Measurements from ENCODE around the gene UNC5A.
"Not testable (repeated sequence)": the region's sequence is repeated elsewhere in the genome, so short reads cannot be mapped to it uniquely, and the experiment has no call there.

Gene UNC5A

DNA sequence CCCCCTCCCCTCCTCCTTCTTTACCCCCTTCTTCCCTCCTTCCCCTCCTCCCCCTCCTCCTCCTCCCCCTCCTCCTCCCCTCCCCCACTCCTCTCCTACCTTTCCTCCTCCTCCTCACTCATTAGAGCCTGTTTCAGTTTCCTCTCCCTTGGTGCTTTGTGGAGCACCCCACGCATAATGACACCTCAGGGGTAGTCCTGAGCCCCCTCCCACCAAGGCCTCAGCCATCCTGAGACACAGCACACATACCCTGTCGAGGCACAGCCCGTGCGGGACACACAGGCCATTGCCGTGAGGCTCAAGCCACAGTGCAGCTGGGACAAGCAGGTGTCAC, 53.4 kb downstream of the UNC5A start:
- no peak for DNase-seq (ENCODE audit: low read depth in 2 of 2)

DNA sequence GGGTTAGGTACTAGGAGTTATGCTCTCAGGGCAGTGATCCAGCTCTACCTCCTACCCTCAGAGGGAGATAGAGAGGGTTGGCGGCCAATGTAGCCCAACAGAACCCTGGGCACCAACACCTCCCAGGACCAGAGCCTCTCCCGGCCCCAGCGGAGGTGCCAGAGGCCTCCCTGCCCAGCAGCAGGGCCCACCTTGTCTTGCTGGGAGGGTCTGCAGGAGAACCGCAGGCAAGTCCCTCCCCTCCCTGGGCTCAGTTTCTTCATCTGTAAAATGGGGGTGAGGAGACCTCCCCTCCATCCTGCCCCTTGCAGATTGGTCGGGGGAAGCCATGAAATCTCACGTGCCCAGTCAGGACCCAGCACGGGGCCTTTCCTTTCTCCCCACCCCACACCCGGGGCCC, 54.4 kb downstream of the UNC5A start:
- DNase-seq (ENCODE audit: low read depth in 2 of 2) = no peak

DNA sequence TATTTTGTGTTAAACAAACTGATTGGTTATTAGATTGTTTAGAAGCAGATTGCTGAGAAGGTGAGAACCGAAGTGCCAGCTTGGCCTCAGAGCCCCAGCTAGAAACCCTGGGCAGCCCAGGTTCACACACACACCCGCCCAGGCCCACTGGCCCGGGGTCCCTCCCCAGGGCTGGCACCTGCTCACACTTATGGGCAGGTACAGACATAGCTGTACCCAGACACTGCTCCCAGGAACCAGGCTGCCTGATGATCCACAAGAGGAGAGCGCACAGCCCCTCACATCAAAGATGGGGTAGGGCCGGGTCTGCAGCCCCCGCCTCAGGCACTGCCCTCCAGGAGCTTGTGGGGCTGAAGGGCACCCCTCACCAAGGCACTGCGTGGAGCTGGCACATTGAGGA, 55.6 kb downstream of the UNC5A start:
- DNase-seq (ENCODE audit: low read depth in 2 of 2) = no peak

DNA sequence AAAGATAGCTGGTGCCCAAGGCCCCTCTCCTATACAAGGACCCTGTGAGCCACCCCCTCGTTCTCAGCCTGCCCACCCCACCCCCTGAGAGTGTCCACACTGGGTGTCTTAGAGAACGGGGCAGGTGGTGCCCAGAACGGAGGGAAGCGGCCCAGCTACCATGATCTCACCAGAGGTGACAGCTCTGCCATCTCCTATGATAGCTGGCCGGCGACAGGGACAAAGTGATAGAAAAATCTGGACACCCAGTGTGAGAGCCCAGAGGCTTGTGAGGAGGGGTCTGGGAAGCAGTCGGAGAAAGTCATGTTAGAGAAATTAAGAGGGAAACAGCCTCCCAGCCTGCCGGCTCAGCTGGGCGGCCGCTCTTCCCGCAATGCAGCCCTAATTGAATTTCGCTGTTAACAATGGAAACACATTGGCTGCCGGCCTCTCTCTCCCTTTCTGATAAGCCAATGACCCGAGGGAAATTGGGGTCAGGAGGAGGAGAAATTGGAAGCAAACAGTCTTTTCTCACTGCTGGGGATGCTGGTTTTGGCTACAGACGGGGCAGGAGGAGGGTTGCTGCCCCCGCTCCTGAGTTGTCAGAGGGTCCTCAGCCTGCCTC, 56.5 kb downstream of the UNC5A start:
- no peak for DNase-seq (ENCODE audit: low read depth in 2 of 2)

DNA sequence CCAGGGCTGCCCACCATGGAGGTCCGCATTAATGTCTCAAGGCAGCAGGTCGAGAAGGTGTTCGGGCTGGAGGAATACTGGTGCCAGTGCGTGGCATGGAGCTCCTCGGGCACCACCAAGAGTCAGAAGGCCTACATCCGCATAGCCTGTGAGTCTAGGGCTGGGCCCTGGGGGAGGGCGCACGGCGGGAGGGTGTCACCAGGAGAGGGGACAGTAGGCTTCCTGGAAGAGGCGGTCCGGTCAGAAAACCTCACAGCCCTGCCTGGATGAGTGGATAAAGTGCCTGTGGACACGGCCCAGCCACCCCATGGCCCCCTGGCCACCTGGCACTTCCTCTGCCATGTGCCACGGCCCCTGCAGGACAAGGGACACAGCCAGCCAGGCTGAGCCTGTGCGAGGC, 57.8 kb downstream of the UNC5A start:
- no peak for DNase-seq (ENCODE audit: low read depth in 2 of 2)

DNA sequence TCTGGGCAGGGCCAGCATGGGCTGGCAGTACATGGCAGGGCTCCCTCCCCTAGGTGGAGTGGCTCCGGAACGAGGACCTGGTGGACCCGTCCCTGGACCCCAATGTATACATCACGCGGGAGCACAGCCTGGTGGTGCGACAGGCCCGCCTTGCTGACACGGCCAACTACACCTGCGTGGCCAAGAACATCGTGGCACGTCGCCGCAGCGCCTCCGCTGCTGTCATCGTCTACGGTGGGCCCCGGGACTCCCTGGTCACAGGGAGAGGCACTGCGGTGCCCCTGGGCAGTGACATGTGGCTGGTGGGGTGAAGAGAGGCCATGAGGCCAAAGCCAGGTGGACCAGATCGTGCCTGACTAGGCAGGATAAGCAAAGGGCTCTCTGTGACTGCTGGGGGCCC, 58.4 kb downstream of the UNC5A start:
- no peak for DNase-seq (ENCODE audit: low read depth in 2 of 2)

DNA sequence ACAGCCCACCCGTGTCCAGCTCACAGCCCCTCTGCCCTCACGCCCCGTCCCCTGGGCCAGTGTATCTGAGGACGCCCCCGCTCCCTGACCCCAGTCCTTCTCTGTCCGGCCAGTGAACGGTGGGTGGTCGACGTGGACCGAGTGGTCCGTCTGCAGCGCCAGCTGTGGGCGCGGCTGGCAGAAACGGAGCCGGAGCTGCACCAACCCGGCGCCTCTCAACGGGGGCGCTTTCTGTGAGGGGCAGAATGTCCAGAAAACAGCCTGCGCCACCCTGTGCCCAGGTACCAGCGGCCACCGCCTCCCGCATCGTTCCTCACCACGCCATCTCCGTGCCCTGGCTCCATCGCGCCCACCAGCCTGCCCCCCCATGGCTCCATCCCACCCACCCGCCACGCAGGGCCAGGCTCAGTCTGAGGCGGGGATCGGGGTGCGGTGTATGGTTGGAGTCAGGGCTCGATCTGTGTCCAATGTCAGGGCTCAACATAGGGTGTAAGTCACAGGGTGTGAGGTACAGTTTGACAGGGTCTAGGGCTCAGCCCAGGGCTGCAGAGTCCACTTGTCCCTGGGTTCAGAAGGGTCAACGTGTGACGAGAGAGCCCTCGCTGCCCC, 59.2 kb downstream of the UNC5A start:
- DNase-seq (ENCODE audit: low read depth in 2 of 2) = no peak

DNA sequence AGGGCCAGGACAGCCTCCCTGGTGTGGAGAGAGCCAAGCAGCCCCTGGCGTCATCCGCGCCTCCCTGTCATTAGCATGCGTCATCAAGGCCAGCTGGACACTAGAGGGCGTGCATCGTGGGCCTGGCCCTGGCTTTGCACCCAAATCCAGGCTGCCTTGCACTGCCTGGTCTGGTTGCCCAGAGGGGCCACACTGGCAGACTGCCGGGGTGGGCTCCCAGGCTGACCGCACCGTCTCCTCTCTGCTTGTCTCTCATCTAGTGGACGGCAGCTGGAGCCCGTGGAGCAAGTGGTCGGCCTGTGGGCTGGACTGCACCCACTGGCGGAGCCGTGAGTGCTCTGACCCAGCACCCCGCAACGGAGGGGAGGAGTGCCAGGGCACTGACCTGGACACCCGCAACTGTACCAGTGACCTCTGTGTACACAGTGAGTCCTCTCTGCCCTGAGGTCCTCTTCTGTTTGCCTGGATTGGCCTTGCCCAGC, 59.8 kb downstream of the UNC5A start:
- no peak for DNase-seq (ENCODE audit: low read depth in 2 of 2)

DNA sequence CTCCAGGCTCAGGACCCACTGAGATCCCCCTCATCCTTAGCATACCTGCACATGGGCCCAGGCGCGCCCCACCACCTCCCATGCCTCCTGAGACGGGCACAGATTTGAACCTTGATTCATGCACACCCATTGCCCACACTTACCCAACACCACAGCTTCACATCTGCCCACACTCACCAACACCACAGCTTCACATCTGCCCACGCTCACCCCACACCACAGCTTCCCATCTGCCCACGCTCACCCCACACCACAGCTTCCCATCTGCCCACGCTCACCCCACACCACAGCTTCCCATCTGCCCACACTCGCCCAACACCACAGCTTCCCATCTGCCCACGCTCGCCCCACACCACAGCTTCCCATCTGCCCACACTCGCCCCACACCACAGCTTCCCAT, 60.3 kb downstream of the UNC5A start:
- not testable (repeated sequence) for DNase-seq (ENCODE audit: low read depth in 2 of 2)

DNA sequence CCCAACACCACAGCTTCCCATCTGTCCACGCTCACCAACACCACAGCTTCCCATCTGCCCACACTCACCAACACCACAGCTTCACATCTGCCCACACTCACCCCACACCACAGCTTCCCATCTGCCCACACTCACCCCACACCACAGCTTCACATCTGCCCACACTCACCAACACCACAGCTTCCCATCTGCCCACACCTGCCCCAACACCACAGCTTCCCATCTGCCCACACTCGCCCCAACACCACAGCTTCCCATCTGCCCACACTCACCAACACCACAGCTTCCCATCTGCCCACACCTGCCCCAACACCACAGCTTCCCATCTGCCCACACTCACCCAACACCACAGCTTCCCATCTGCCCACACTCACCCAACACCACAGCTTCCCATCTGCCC, 62.2 kb downstream of the UNC5A start:
- DNase-seq (ENCODE audit: low read depth in 2 of 2) = not testable (repeated sequence)

DNA sequence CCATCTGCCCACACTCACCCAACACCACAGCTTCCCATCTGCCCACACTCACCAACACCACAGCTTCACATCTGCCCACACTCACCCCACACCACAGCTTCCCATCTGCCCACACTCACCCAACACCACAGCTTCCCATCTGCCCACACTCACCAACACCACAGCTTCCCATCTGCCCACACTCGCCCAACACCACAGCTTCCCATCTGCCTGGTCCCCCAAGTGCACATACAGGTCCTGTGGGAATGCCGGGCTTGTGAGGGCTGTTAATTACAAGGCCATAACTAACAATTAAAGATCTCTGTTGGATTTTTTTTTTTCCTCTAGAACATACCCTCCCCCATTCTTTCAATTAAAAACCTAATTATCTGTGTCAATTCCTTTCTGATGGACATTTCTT, 62.7 kb downstream of the UNC5A start:
- DNase-seq (ENCODE audit: low read depth in 2 of 2) = not testable (repeated sequence)

DNA sequence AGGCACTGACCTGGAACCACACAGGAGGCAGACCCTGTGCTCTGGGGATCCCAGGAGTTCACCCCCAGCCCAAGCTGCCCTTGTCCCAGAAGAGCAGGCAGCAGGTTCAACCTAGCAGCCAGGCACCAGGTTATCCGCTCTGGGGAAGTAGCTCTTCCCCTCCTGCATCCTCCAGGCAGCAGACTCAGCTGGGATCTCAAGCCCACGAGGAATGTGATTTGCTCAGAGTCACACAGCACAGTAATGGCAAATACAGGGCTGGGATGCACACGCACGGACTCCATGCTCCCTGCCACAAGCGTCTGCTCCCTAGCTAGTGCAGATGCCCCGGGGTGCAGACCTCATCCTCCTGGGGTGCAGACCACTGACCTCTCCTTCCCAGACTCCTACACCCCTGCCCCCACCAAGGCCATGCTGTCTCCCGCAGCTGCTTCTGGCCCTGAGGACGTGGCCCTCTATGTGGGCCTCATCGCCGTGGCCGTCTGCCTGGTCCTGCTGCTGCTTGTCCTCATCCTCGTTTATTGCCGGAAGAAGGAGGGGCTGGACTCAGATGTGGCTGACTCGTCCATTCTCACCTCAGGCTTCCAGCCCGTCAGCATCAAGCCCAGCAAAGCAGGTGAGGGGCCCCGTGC, 63.3 kb downstream of the UNC5A start:
- no peak for DNase-seq (ENCODE audit: low read depth in 2 of 2)

DNA sequence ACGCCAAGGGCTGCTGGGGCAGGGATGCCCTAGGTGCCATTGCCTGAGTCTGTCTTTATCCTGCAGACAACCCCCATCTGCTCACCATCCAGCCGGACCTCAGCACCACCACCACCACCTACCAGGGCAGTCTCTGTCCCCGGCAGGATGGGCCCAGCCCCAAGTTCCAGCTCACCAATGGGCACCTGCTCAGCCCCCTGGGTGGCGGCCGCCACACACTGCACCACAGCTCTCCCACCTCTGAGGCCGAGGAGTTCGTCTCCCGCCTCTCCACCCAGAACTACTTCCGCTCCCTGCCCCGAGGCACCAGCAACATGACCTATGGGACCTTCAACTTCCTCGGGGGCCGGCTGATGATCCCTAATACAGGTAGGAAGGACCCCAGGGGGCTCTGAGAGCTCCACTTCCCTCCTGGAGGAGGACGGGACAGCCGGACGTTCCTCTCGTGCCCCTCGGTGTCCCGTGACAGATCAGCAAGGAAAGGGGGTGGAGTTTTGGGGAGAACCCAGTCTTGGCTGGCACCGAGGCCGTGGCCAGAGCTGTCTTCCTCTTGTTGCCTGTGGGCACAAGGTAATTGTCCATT, 63.9 kb downstream of the UNC5A start:
- DNase-seq (ENCODE audit: low read depth in 2 of 2) = no peak

DNA sequence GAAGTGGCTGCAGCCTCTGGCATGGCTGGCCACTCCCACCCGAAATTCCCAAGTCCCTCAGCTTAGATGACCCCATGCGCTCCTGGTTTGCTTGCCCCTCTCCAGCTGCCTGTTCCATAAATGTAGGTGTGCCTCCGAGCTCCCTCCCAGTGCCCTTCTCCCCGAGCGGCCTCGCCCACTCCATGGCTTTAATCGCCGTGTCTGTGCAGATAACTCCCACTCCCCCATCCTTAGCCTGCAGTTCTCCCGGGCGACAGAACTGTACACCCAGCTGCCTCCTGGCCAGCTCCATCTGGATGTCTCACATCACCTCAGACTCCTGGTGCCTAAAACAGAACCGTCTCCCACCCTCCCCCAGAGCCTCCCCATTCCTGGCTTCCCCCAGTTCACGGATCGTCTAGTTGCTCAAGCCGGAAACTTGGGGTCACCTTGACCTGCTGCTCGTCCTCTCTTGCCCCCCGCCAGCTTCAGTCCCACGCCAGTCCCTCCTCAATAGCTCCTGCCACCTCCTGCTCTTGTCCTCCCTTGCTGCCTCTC, 64.7 kb downstream of the UNC5A start:
- no peak for DNase-seq (ENCODE audit: low read depth in 2 of 2)

DNA sequence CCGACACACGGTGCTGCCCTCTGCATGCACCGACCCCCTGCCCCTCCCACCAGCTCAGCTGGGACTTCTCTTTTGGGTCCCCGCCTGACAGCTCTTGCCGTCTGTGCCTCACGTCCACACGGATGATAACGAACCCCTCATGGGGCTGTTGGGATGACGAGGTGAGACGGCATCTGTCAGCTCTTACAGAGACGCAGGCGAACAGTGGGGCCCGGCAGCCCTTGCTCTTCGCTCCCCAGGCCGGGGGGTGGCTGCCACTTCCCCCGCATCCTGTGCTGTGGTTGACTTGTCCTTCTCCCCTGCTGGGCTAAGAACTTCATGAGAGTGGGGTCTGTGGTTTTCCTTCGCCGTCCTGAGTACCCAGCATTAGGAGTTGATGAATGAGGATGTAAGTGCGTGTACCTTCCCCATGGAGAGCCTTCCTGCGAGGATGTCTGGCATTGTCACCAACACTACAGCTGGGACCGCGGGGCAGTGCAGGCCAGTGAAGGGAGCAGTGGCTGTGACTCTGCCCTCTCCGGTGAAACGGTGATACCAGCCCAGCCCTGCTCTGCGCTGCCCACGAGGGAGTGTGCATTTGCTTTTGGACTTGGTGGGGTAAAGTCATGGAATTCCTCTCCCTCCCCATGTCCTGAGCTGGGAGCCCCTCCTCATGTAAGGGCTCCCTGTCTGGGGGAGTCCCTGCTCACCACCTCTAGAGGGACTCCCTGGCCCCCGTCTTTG, 65.6 kb downstream of the UNC5A start:
- DNase-seq (ENCODE audit: low read depth in 2 of 2) = no peak

DNA sequence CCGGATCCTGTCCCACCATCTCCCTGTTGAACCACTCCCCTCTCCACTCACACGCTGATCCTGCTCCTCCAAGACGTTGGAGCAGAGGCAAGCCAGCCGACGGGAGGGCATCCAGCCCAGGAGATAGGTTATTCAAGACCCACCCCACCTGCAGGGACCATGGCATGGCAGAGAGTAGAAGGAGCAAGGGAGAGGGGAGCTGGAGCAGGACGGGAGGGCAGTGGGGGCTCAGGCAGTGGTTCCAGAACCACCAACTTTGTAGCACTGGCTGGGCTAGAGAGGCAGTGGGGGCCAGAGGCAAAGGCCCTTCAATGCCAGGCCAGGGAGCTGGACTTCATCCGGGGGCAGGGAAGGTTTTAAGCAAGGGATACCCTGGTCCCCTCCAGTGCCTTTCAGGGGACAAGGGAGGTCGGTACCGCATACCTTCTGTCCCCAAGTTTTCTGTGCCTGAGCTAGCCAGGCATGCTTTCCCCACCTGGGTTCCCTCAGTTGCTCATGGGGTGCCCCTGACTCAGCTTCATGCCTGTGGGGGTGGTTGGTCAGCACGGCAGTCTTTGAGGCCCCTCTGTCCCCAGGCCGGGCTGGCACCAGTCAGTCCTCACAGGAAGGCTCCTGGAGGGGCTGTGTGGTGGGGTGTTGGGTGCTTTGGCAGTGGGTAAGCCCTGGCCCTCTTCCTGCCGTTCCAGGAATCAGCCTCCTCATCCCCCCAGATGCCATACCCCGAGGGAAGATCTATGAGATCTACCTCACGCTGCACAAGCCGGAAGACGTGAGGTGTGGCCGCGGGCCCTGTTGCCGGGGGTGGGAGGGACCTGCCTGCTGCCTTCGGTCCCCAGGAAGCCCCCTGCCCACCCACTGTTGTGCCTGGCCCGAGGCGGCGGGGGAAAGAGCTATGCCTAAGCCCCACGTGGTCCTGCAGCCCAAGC, 66.4 kb downstream of the UNC5A start:
- no peak for DNase-seq (ENCODE audit: low read depth in 2 of 2)

DNA sequence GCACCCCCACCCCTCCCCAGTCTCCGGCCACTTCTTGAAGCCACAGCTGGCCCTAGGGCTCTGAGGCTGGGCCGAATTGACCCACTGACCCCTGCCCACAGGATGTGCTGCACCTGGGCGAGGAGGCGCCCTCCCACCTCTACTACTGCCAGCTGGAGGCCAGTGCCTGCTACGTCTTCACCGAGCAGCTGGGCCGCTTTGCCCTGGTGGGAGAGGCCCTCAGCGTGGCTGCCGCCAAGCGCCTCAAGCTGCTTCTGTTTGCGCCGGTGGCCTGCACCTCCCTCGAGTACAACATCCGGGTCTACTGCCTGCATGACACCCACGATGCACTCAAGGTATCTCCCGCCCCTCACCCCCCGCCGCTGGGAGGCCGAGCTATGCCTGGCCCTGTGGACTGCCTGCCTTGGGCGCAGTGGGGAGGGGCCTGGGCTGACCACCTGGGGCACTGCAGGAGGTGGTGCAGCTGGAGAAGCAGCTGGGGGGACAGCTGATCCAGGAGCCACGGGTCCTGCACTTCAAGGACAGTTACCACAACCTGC, 67.5 kb downstream of the UNC5A start:
- no peak for DNase-seq (ENCODE audit: low read depth in 2 of 2)

DNA sequence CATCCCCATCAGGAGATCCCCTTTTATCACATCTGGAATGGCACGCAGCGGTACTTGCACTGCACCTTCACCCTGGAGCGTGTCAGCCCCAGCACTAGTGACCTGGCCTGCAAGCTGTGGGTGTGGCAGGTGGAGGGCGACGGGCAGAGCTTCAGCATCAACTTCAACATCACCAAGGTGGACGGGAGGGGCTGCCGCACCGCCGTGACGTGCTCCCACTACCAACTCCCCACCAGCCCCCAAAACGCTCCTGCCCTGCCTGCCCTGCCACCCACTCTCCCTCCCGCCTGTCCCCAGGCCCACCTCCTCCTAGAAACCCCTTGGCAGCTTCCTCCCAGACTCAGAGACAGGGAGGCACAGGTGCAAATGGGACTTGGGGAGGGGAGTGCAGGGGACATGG, 68.1 kb downstream of the UNC5A start:
- no peak for DNase-seq (ENCODE audit: low read depth in 2 of 2)

DNA sequence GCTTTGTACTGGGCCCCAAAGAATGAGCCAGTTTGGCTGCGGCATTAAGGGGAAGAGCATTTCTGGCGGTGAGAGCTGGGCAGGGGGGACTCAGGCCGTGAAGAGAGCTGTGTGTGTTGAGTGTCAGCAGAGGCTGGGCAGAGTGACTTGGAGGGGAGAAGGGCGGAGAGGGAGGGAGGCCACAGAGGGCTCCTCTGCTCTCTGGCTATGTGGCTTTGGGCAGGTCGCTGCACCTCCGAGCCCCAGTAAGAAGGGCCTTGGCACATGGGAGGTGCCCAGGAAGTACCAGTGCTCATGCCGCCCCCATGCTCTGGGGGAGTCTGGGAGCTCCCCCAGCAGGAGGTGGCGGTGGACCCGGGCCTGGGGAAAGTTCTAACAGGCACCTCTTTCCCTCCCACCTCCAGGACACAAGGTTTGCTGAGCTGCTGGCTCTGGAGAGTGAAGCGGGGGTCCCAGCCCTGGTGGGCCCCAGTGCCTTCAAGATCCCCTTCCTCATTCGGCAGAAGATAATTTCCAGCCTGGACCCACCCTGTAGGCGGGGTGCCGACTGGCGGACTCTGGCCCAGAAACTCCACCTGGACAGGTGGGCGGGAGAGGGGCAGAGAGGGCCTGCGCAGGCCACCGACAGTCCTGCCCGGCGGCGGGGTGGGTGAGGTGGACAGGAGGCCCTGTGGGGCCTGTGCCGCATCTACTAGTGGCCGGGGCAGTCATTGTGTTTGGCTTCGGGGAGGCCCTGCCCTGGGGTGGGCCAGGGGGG, 68.7 kb downstream of the UNC5A start:
- DNase-seq (ENCODE audit: low read depth in 2 of 2) = no peak
